KMS-11 (cell line): ENCODE results near the gene ARRDC1.

ENCODE experiments used
- H2AFZ ChIP-seq: fragments of 200-600 bp; sonication (generic); 2 replicates; pipeline ENCODE4 v1.6.1; 2016; ENCODE audit warnings: antibody characterized with exemption, mixed run types, low read depth
- H3K27ac ChIP-seq: fragments of 200-600 bp; sonication (generic); 2 replicates; pipeline ENCODE4 v1.6.1; 2016; ENCODE audit warnings: mild to moderate bottlenecking, mixed run types
- H3K27me3 ChIP-seq: fragments of 200-600 bp; sonication (generic); 2 replicates; pipeline ENCODE4 v1.6.1; 2017; ENCODE audit warnings: mild to moderate bottlenecking, low read depth, mixed run types, moderate library complexity; ENCODE audit not compliant: insufficient read depth
- H3K36me3 ChIP-seq: fragments of 200-600 bp; sonication (generic); 2 replicates; pipeline ENCODE4 v1.6.1; 2017; ENCODE audit warnings: mild to moderate bottlenecking, mixed run types; ENCODE audit not compliant: insufficient read depth
- H3K4me1 ChIP-seq: fragments of 200-600 bp; sonication (generic); 2 replicates; pipeline ENCODE4 v1.6.1; 2016; ENCODE audit warnings: mild to moderate bottlenecking, low read depth, mixed run types; ENCODE audit not compliant: poor library complexity, severe bottlenecking
- H3K4me2 ChIP-seq: fragments of 200-600 bp; sonication (generic); 2 replicates; pipeline ENCODE4 v1.7.0; 2016; ENCODE audit warnings: mild to moderate bottlenecking, mixed run types
- H3K4me3 ChIP-seq: fragments of 200-600 bp; sonication (generic); IDR thresholded peaks from 2 replicates; pipeline ENCODE4 v1.6.1; 2017; ENCODE audit warnings: low read depth, low read length, mixed read lengths; ENCODE audit not compliant: insufficient read depth
- H3K79me2 ChIP-seq: fragments of 200-600 bp; sonication (generic); 2 replicates; pipeline ENCODE4 v1.6.1; 2016; ENCODE audit warnings: low read depth, mixed run types; ENCODE audit not compliant: insufficient read depth
- H3K9ac ChIP-seq: fragments of 200-600 bp; sonication (generic); 2 replicates; pipeline ENCODE4 v1.6.1; 2016; ENCODE audit warnings: mild to moderate bottlenecking, mixed run types
- H4K20me1 ChIP-seq: fragments of 200-600 bp; sonication (generic); 2 replicates; pipeline ENCODE4 v1.6.1; 2016; ENCODE audit warnings: mild to moderate bottlenecking, mixed run types; ENCODE audit not compliant: insufficient read depth
- TF ChIP-seq, protein P1 (sequence below): fragments of 200-600 bp; sonication (generic); conservative IDR thresholded peaks from 2 replicates; pipeline ENCODE4 v1.6.1; 2017; ENCODE audit warnings: low read depth, mild to moderate bottlenecking, antibody characterized with exemption, low read length, moderate library complexity, mixed read lengths

Gene ARRDC1

DNA sequence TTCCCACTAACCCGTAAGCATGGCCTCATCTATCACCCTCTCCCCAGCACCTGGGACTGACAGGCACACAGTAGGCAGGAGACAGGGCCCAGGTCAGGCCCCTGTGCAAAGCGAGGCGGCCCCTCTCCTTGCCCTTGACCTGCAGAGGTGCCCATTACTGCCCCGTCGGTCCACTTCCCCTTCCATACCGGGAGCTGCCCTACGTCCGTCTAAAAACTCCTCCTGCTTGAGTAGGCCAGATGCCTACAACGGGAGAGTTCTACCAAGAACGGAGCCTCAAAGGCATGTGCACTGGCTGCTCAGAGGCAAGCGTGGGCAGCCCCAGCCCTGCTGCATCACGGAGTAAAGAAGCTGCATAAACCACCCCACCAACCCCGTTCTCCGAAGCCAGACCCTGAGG, 22.1 kb upstream of the ARRDC1 start:
- Histone ChIP-seq H3K36me3 (no peaks in the 10 kb centered on the region; the same call in 1 of the 2 replicates), H3K4me1 (peaks cover 9% of the 10 kb centered on the region), H3K4me2 (no peak overlapping the region), H3K27ac (no peak overlapping the region), H4K20me1 (no peaks in the 10 kb centered on the region; the same call in 1 of the 2 replicates), H3K79me2 (peaks cover 9% of the 10 kb centered on the region; the same call in 1 of the 2 replicates), H3K4me3 (no peak overlapping the region), H3K27me3 (no peaks in the 10 kb centered on the region), H3K9ac (no peak overlapping the region), H2AFZ (no peak overlapping the region)
- TF ChIP-seq, protein P1, sequence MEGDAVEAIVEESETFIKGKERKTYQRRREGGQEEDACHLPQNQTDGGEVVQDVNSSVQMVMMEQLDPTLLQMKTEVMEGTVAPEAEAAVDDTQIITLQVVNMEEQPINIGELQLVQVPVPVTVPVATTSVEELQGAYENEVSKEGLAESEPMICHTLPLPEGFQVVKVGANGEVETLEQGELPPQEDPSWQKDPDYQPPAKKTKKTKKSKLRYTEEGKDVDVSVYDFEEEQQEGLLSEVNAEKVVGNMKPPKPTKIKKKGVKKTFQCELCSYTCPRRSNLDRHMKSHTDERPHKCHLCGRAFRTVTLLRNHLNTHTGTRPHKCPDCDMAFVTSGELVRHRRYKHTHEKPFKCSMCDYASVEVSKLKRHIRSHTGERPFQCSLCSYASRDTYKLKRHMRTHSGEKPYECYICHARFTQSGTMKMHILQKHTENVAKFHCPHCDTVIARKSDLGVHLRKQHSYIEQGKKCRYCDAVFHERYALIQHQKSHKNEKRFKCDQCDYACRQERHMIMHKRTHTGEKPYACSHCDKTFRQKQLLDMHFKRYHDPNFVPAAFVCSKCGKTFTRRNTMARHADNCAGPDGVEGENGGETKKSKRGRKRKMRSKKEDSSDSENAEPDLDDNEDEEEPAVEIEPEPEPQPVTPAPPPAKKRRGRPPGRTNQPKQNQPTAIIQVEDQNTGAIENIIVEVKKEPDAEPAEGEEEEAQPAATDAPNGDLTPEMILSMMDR = no peak

DNA sequence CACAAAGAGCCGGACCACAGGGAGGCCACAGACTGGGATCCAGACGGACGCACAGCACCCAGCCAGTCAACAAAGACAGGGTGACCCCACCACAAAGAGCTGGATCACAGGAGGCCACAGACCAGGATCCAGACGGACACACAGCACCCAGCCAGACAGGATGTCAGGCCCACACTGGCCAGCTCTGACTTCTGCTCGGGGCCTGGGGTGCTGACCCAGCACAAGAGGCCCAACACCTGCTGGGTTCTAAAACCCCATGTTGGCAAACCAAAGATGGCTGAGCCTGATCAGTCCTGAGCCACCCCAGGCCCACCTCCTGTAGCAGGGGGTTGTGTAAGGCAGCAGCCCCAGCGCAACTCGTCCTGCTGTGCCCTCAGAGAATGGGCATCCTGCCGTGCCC, 21.5 kb upstream of the ARRDC1 start:
- H3K36me3 ChIP-seq = no peaks in the 10 kb centered on the region; the same call in 1 of the 2 replicates

DNA sequence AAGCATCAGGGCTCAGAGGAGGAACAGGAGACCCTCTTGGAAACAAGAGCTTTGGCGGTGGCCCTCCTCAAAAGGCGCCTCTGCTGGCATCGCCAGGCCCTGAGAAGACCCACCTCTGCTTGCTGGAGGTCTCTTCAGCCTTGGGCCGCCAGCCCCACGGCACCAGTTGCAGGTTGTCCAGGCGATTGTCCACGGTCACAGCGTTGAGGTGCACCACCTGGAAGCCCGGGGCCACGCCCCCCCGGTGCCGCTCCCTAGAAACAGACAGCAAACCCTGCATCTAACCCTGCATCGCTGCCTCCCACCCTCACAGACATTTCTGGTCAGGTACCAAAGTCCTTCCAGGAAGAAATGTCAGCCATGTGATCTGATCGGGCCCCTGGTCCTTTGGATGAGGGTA, 18.6 kb upstream of the ARRDC1 start:
- Histone ChIP-seq H3K9ac (no peak overlapping the region), H3K27me3 (no peaks in the 10 kb centered on the region), H3K4me3 (no peak overlapping the region), H3K79me2 (peaks cover 19% of the 10 kb centered on the region; the same call in 1 of the 2 replicates), H3K27ac (no peak overlapping the region), H3K4me1 (peaks cover 15% of the 10 kb centered on the region), H3K36me3 (no peaks in the 10 kb centered on the region; the same call in 1 of the 2 replicates), H3K4me2 (no peak overlapping the region), H2AFZ (no peak overlapping the region), H4K20me1 (0 out of 2 replicates have a peak, but pooled peaks cover 4% of the 10 kb centered on the region)
- TF ChIP-seq, protein P1 = no peak

More for the DNA sequence above, 21.5 kb upstream of the ARRDC1 start:
- H3K27ac ChIP-seq = no peak overlapping the region
- no peaks in the 10 kb centered on the region; the same call in 1 of the 2 replicates for H4K20me1 ChIP-seq
- no peak overlapping the region for H3K4me2 ChIP-seq
- peaks cover 14% of the 10 kb centered on the region for H3K4me1 ChIP-seq
- no peak overlapping the region for H2AFZ ChIP-seq
- H3K27me3 ChIP-seq = no peaks in the 10 kb centered on the region
- peaks cover 12% of the 10 kb centered on the region; the same call in 1 of the 2 replicates for H3K79me2 ChIP-seq
- TF ChIP-seq, protein P1 = no peak
- H3K4me3 ChIP-seq = no peak overlapping the region
- no peak overlapping the region for H3K9ac ChIP-seq

DNA sequence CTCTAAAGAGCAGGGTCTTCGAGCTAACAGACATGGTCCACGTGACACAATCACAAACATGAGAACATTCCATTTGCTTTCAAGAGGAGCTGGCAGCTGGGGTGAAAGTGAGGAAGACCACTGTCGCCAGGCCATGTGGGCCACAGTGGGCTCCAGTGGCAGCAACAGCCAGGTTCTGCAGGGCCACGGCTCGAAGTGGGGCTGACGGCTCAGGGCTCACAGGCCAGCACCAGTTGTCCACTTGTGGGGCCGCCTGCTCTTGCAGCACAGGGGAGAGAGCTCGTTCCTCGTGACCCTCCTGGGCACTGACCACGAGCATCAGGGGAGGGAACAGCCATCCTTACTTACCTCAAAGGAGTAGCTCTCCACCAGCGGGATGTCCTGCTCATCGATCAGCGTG, 17.2 kb upstream of the ARRDC1 start:
- H3K79me2 ChIP-seq = peaks cover 19% of the 10 kb centered on the region; the same call in 1 of the 2 replicates
- 0 out of 2 replicates have a peak, but pooled peaks cover 4% of the 10 kb centered on the region for H4K20me1 ChIP-seq
- H3K4me2 ChIP-seq = peak overlapping the region; percentile 69; the same call in 1 of the 2 replicates
- peaks cover 15% of the 10 kb centered on the region for H3K4me1 ChIP-seq
- H2AFZ ChIP-seq = no peak overlapping the region
- H3K9ac ChIP-seq = no peak overlapping the region
- no peaks in the 10 kb centered on the region; the same call in 1 of the 2 replicates for H3K36me3 ChIP-seq
- no peak overlapping the region for H3K27ac ChIP-seq
- H3K4me3 ChIP-seq = no peak overlapping the region
- TF ChIP-seq, protein P1 = no peak
- no peaks in the 10 kb centered on the region for H3K27me3 ChIP-seq
